ENCODE data around the gene C2orf69.

C2orf69 gene

GRCh38 chr2:199914372-199914958, 3.4 kb downstream of the C2orf69 start:
- no peak for DNase-seq

- DNase-seq, result no peak
These were observed 5.9 kb downstream of the C2orf69 start for GRCh38 chr2:199916980-199917379.

- no peak for DNase-seq
These were observed 11.8 kb downstream of the C2orf69 start for GRCh38 chr2:199922856-199923255.

GRCh38 chr2:199923924-199924323, 12.8 kb downstream of the C2orf69 start:
- DNase-seq, result no peak

GRCh38 chr2:199926806-199927205, 15.7 kb downstream of the C2orf69 start:
- no peak for DNase-seq

GRCh38 chr2:199928226-199928625, 17.1 kb downstream of the C2orf69 start:
- no peak for DNase-seq

GRCh38 chr2:199928626-199929025, 17.5 kb downstream of the C2orf69 start:
- DNase-seq, result no peak

- no peak for DNase-seq
These were observed 18.2 kb downstream of the C2orf69 start for GRCh38 chr2:199929262-199929661.

GRCh38 chr2:199932312-199932855, 21.3 kb downstream of the C2orf69 start:
- DNase-seq, result peak; percentile 24

- DNase-seq, result no peak
These were observed 22.4 kb downstream of the C2orf69 start for GRCh38 chr2:199933466-199933865.

GRCh38 chr2:199936554-199936953, 25.5 kb downstream of the C2orf69 start:
- no peak for DNase-seq

GRCh38 chr2:199940373-199940772, 29.3 kb downstream of the C2orf69 start:
- peak; percentile 24 for DNase-seq

GRCh38 chr2:199943373-199943772, 32.3 kb downstream of the C2orf69 start:
- DNase-seq, result no peak

GRCh38 chr2:199946196-199946595, 35.1 kb downstream of the C2orf69 start:
- DNase-seq, result no peak

GRCh38 chr2:199946836-199947235, 35.7 kb downstream of the C2orf69 start:
- no peak for DNase-seq

GRCh38 chr2:199950396-199950795, 39.3 kb downstream of the C2orf69 start:
- no peak for DNase-seq

GRCh38 chr2:199951023-199951422, 39.9 kb downstream of the C2orf69 start:
- no peak for DNase-seq

GRCh38 chr2:199955007-199955338, 43.9 kb downstream of the C2orf69 start:
- no peak for DNase-seq

GRCh38 chr2:199955339-199956061, 44.4 kb downstream of the C2orf69 start, which contains the start of the genes MAIP1 and TYW5:
Gene MAIP1 (plus strand): TSS chr2:199955582. CDS start chr2:199955799, 217 bp downstream.
Gene TYW5 (minus strand): TSS chr2:199955491. CDS start chr2:199955470, 21 bp downstream.
- DNase-seq, result peak; percentile 86

GRCh38 chr2:199956062-199956380, 44.9 kb downstream of the C2orf69 start:
- DNase-seq, result peak; percentile 19

- no peak for DNase-seq
These were observed 46.9 kb downstream of the C2orf69 start for GRCh38 chr2:199958014-199958413.

- DNase-seq, result no peak
These were observed 51.1 kb downstream of the C2orf69 start for GRCh38 chr2:199962203-199962602.

GRCh38 chr2:199966405-199966804, 55.3 kb downstream of the C2orf69 start:
- DNase-seq, result no peak

GRCh38 chr2:199966976-199967375, 55.9 kb downstream of the C2orf69 start:
- no peak for DNase-seq

- no peak for DNase-seq
These were observed 57.0 kb downstream of the C2orf69 start for GRCh38 chr2:199968126-199968525.

Measured in fibroblast of skin of right quadriceps (primary cell).